NOMO-1 treated with DMSO at 0.1 percent for 48 hours (cell line): Measurements from ENCODE around the gene NRGN.

Source experiments
- DNase-seq: peaks from one replicate; lab custom pipeline; 2025; ENCODE audit not compliant: unreplicated experiment; lab: John Stamatoyannopoulos, UW

NRGN gene

GRCh38 chr11:124779568-124779967 is 39.8 kb downstream of the NRGN start:
- no peak for DNase-seq

GRCh38 chr11:124783002-124783401 is 43.3 kb downstream of the NRGN start:
- no peak for DNase-seq

GRCh38 chr11:124784051-124784450 is 44.3 kb downstream of the NRGN start:
- no peak for DNase-seq

GRCh38 chr11:124788521-124788920 is 48.8 kb downstream of the NRGN start:
- DNase-seq = no peak

GRCh38 chr11:124791626-124792341 is 52.0 kb downstream of the NRGN start:
- DNase-seq = peak; percentile 54

- DNase-seq = peak; percentile 49
Observed at GRCh38 chr11:124793466-124794278, 53.9 kb downstream of the NRGN start.

- no peak for DNase-seq
Observed at GRCh38 chr11:124796312-124796711, 56.6 kb downstream of the NRGN start.
